SK-N-SH treated with all-trans-retinoic acid at 6 μM for 48 hours (cell line): ENCODE data around the gene BRD9.

Experiments
- CREB5 ChIP-seq: fragments of 250-450 bp; sonication (Bioruptor Pico); IDR thresholded peaks from 2 replicates; pipeline ENCODE4 v1.5.1; 2020; ENCODE audit warnings: low read depth, mild to moderate bottlenecking, moderate library complexity
- PATZ1 ChIP-seq: fragments of 250-450 bp; sonication (Bioruptor Pico); IDR thresholded peaks from 2 replicates; pipeline ENCODE4 v1.8.0; 2020; ENCODE audit warnings: mild to moderate bottlenecking, moderate library complexity, borderline replicate concordance
- ZNF70 ChIP-seq: fragments of 450-650 bp; formaldehyde crosslinking; IDR thresholded peaks from 2 replicates; pipeline ENCODE4 v1.5.0; 2020; ENCODE audit warnings: mild to moderate bottlenecking, moderate library complexity

GRCh38 chr5:909994-910768 is 17.6 kb upstream of the BRD9 start:
- TF ChIP-seq PATZ1 (CRISPR knock-in tag) = no peak
- TF ChIP-seq ZNF70 (CRISPR knock-in tag) = no peak
- no peak for TF ChIP-seq CREB5 (CRISPR knock-in tag)
